MM.1S (cell line): ENCODE results near the gene CD151.

ENCODE experiments used
- EZH2 ChIP-seq: fragments of 300-600 bp; sonication (generic); optimal IDR thresholded peaks from 2 replicates; pipeline ENCODE3; 2017; ENCODE audit warnings: low read depth, mild to moderate bottlenecking, antibody characterized with exemption, low read length, mixed read lengths
- EZH2phosphoT487 ChIP-seq: fragments of 300-600 bp; sonication (generic); IDR thresholded peaks from 2 replicates; pipeline ENCODE4 v1.6.1; 2018; ENCODE audit warnings: antibody characterized with exemption, low read length
- TF ChIP-seq, protein P1 (sequence below): fragments of 300-600 bp; sonication (generic); IDR thresholded peaks from 2 replicates; pipeline ENCODE4 v1.5.1; 2016; ENCODE audit warnings: antibody characterized with exemption, low read length, mixed read lengths

DNA sequence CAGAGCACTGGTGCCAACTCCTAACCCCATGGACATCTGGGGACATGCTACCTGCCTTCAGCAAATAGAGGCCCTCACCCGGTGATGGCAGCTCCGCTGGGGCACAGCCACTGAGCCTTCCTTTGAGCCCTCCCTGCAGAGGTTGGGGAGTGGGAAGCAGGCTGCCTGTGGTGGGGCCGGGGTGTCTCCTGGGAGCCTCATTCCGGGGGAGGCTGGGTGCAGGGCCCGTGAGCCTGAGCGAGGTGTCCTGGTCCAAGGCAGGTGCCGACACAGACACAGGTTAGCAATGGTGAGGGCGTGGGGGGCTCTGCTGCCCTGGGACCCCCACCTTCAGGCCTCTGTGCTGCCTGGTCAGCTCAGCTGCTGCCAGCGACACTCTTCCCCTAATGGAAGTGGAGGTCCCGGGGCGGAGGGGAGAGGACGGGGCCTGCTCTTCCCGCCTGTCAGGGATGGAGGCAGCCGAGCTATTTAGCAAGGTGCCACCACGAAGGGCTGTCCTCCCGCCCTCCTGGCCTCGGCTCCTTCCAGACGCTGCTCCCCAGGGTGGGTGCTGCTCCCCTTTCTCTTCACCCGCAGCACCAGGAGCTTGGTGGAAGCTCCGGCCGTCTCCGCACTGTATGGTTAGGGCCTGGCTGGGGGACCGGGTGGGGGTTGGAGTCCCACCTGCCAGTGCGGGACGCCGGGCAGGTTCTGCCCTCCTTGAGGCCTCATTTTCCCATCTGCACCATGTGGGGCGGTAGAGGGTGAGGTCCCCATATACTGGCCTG lies 21.1 kb downstream of the CD151 start:
- TF ChIP-seq, protein P1, sequence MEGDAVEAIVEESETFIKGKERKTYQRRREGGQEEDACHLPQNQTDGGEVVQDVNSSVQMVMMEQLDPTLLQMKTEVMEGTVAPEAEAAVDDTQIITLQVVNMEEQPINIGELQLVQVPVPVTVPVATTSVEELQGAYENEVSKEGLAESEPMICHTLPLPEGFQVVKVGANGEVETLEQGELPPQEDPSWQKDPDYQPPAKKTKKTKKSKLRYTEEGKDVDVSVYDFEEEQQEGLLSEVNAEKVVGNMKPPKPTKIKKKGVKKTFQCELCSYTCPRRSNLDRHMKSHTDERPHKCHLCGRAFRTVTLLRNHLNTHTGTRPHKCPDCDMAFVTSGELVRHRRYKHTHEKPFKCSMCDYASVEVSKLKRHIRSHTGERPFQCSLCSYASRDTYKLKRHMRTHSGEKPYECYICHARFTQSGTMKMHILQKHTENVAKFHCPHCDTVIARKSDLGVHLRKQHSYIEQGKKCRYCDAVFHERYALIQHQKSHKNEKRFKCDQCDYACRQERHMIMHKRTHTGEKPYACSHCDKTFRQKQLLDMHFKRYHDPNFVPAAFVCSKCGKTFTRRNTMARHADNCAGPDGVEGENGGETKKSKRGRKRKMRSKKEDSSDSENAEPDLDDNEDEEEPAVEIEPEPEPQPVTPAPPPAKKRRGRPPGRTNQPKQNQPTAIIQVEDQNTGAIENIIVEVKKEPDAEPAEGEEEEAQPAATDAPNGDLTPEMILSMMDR, result peak; percentile 14; the same call in 1 of the 2 replicates
- TF ChIP-seq EZH2 (no peak), EZH2phosphoT487 (no peak)
